Measurements from ENCODE around the gene FAM131A. TPM values are rescaled to one million over a fixed set of nuclear protein-coding genes. Genes with fewer than 3 reads are reported as not detected.

FAM131A gene
- total and polyA plus RNA-seq, 2 donors (not counting 3 experiments of a cell fraction or from before 2014, with no cell fraction given), result 19.9 to 29.9 TPM

- H2AFZ ChIP-seq (ENCODE audit: low read depth, low read length), result no peak overlapping the region
- no TSS peak for BruUV-seq (replicated peaks)
- dilution Hi-C loops (cut with MboI; ENCODE audit: extremely low pct_ligation_motif_present, low sequenced_read_pairs) (no loop called here), intact Hi-C loops (cut with micrococcal nuclease) (no loop called here)
- no peak overlapping the region for H3K9ac ChIP-seq (replicated peaks; ENCODE audit: extremely low read depth, insufficient read depth, low read length)
- H3K4me1 ChIP-seq (ENCODE audit: control insufficient read depth, extremely low read depth, insufficient read depth, low read length), result peaks cover 9% of the 10 kb centered on the region
- H3K9me3 ChIP-seq (replicated peaks; ENCODE audit: control insufficient read depth, insufficient read depth, low read length), result no peaks in the 10 kb centered on the region
- H3K4me2 ChIP-seq (ENCODE audit: insufficient read depth, low read length), result no peak overlapping the region
- no peak overlapping the region for H3K27ac ChIP-seq (ENCODE audit: insufficient read depth, low read depth, low read length)
- peaks cover 73% of the 10 kb centered on the region for H3K79me2 ChIP-seq (ENCODE audit: control insufficient read depth, insufficient read depth, low read length)
- FAIRE-seq, result no peak
- H4K20me1 ChIP-seq (replicated peaks; ENCODE audit: control insufficient read depth, extremely low read depth, insufficient read depth, low read length), result no peaks in the 10 kb centered on the region
- no peaks in the 10 kb centered on the region for H3K9me1 ChIP-seq (replicated peaks; ENCODE audit: control insufficient read depth, extremely low read depth, insufficient read depth, low read length)
- no peaks in the 10 kb centered on the region for H3K27me3 ChIP-seq (ENCODE audit: control insufficient read depth in 2 of 2, insufficient read depth in 2 of 2, low read length in 2 of 2)
- no peak overlapping the region for H3K4me3 ChIP-seq (replicated peaks in 1 of 3; ENCODE audit: insufficient read depth in 1 of 3, low read depth in 1 of 3, low read length in 3 of 3)
- TF ChIP-seq MYC (IDR thresholded peaks at IDR 0.05; ENCODE audit: low read depth, low read length) (no peak), POLR2A (IDR thresholded peaks at IDR 0.05; ENCODE audit: low read depth, low read length) (no peak), POLR2AphosphoS5 (IDR thresholded peaks at IDR 0.05; ENCODE audit: insufficient read depth, low read depth, low read length) (no peak), MAX (IDR thresholded peaks at IDR 0.05; ENCODE audit: insufficient read depth, insufficient read length) (no peak)
- DNase-seq (ENCODE audit: low read depth, low spot score), result no peak
- peaks cover 76 to 84% of the 10 kb centered on the region in 2 experiments for H3K36me3 ChIP-seq (ENCODE audit: control insufficient read depth in 2 of 2, extremely low read depth in 1 of 2, insufficient read depth in 2 of 2, low read length in 2 of 2)
- ChIA-PET CTCF (no interaction called here), POLR2A (no interaction called here)
Measured at GRCh38 chr3:184325269-184325668, 12.1 kb upstream of the FAM131A start.

GRCh38 chr3:184325715-184326369 is 11.6 kb upstream of the FAM131A start:
- no peaks in the 10 kb centered on the region for H3K9me1 ChIP-seq (replicated peaks; ENCODE audit: control insufficient read depth, extremely low read depth, insufficient read depth, low read length)
- H3K36me3 ChIP-seq (ENCODE audit: control insufficient read depth in 2 of 2, extremely low read depth in 1 of 2, insufficient read depth in 2 of 2, low read length in 2 of 2), result peaks cover 73 to 80% of the 10 kb centered on the region in 2 experiments
- intact Hi-C loops (cut with micrococcal nuclease) (no loop called here), dilution Hi-C loops (cut with MboI; ENCODE audit: extremely low pct_ligation_motif_present, low sequenced_read_pairs) (no loop called here)
- H3K4me3 ChIP-seq (replicated peaks in 1 of 3; ENCODE audit: insufficient read depth in 1 of 3, low read depth in 1 of 3, low read length in 3 of 3), result no peak overlapping the region
- no peak for DNase-seq (ENCODE audit: low read depth, low spot score)
- no peak for TF ChIP-seq JUN (IDR thresholded peaks at IDR 0.05; ENCODE audit: borderline replicate concordance, insufficient read depth, insufficient read length, low read depth)
- TF ChIP-seq GATA2 (IDR thresholded peaks at IDR 0.05; ENCODE audit: insufficient read depth, insufficient read length, low read depth, low read length), result no peak
- TF ChIP-seq MAX (IDR thresholded peaks at IDR 0.05; ENCODE audit: insufficient read depth, insufficient read length), result no peak
- no peak for TF ChIP-seq MYC (IDR thresholded peaks at IDR 0.05; ENCODE audit: low read depth, low read length)
- TF ChIP-seq, protein P1, sequence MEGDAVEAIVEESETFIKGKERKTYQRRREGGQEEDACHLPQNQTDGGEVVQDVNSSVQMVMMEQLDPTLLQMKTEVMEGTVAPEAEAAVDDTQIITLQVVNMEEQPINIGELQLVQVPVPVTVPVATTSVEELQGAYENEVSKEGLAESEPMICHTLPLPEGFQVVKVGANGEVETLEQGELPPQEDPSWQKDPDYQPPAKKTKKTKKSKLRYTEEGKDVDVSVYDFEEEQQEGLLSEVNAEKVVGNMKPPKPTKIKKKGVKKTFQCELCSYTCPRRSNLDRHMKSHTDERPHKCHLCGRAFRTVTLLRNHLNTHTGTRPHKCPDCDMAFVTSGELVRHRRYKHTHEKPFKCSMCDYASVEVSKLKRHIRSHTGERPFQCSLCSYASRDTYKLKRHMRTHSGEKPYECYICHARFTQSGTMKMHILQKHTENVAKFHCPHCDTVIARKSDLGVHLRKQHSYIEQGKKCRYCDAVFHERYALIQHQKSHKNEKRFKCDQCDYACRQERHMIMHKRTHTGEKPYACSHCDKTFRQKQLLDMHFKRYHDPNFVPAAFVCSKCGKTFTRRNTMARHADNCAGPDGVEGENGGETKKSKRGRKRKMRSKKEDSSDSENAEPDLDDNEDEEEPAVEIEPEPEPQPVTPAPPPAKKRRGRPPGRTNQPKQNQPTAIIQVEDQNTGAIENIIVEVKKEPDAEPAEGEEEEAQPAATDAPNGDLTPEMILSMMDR (IDR thresholded peaks at IDR 0.05; ENCODE audit: extremely low read depth in 1 of 2, insufficient read depth in 1 of 2, low read depth in 1 of 2, low read length in 2 of 2), result no peak
- TF ChIP-seq POLR2AphosphoS5 (IDR thresholded peaks at IDR 0.05; ENCODE audit: insufficient read depth, low read depth, low read length), result no peak
- no peak for TF ChIP-seq POLR2A (IDR thresholded peaks at IDR 0.05; ENCODE audit: low read depth, low read length)
- TF ChIP-seq EZH2 (IDR thresholded peaks at IDR 0.05; ENCODE audit: borderline replicate concordance, low read depth, low read length, severe bottlenecking), result no peak
- no peak for TF ChIP-seq FOS (IDR thresholded peaks at IDR 0.05; ENCODE audit: borderline replicate concordance, insufficient read depth, low read length)
- FAIRE-seq, result no peak
- no peaks in the 10 kb centered on the region for H3K27me3 ChIP-seq (ENCODE audit: control insufficient read depth in 2 of 2, insufficient read depth in 2 of 2, low read length in 2 of 2)
- H3K4me1 ChIP-seq (ENCODE audit: control insufficient read depth, extremely low read depth, insufficient read depth, low read length), result peaks cover 4% of the 10 kb centered on the region
- no peak overlapping the region for H3K4me2 ChIP-seq (ENCODE audit: insufficient read depth, low read length)
- no peak overlapping the region for H2AFZ ChIP-seq (ENCODE audit: low read depth, low read length)
- no TSS peak for BruUV-seq (replicated peaks)
- ChIA-PET POLR2A (no interaction called here), CTCF (no interaction called here)
- no peaks in the 10 kb centered on the region for H3K9me3 ChIP-seq (replicated peaks; ENCODE audit: control insufficient read depth, insufficient read depth, low read length)
- no peaks in the 10 kb centered on the region for H4K20me1 ChIP-seq (replicated peaks; ENCODE audit: control insufficient read depth, extremely low read depth, insufficient read depth, low read length)
- peaks cover 67% of the 10 kb centered on the region for H3K79me2 ChIP-seq (ENCODE audit: control insufficient read depth, insufficient read depth, low read length)
- no peak overlapping the region for H3K9ac ChIP-seq (replicated peaks; ENCODE audit: extremely low read depth, insufficient read depth, low read length)
- H3K27ac ChIP-seq (ENCODE audit: insufficient read depth, low read depth, low read length), result no peak overlapping the region

Data from endothelial cell of umbilical vein (primary cell).